Measurements from ENCODE around the gene EFEMP2.
"Not testable (repeated sequence)": the region's sequence is repeated elsewhere in the genome, so short reads cannot be mapped to it uniquely, and the experiment has no call there.

The EFEMP2 gene

DNA sequence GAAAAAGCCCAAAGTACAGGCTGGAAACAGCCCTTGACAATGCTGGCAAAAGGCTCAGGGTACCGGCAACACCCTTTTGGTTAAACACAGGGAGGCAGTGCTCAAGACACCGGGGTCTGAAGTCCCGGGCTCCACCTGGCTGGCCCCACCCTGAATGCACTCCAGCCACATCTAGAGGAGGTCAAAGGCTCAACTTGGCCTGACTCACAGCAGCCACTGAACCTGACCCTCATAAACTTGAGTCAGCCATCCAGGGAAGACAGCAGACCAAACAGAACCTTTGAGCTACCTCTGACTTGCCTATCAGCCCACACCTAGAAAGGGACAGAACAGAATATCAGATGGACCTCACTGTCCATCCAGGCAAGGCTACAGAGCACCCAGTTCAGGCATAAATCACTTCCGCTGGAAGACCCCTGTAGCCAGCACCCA is 18.4 kb downstream of the EFEMP2 start:
- FAIRE-seq, result no peak

DNA sequence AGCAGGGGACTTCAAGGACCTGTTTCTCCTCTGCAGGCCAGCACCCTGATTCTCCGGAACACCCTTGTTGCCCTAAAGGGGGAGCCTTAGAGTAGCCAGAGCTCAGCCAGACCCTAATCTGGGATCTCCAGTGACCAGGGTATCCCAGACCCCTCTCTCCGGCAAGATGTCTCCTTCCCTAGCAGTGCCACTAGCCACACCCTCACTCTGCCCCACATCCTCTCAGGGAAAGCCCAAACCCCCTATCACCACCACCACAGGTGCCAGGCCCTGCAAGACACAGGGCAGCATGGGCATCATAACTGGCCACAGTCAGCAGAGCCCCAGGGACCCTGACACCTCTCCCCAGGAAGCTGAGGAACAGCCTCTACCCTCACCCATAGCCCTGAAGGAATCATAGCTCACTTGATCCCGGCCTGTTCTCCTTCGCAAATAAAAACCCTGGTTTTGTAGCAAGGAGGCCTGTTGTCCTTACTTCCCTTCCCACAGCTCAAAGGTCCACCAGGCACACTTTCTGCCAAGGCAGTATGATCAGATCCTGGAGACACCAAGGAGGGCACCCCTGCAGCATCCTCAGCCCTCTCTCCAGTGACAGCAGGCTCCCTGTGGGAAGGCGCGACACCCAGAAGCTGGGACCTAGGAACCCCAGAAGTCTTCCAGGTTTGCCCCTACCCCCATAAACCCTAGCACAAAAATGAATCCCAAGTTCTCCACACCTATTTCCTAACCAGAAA is 19.2 kb downstream of the EFEMP2 start:
- FAIRE-seq, result no peak

DNA sequence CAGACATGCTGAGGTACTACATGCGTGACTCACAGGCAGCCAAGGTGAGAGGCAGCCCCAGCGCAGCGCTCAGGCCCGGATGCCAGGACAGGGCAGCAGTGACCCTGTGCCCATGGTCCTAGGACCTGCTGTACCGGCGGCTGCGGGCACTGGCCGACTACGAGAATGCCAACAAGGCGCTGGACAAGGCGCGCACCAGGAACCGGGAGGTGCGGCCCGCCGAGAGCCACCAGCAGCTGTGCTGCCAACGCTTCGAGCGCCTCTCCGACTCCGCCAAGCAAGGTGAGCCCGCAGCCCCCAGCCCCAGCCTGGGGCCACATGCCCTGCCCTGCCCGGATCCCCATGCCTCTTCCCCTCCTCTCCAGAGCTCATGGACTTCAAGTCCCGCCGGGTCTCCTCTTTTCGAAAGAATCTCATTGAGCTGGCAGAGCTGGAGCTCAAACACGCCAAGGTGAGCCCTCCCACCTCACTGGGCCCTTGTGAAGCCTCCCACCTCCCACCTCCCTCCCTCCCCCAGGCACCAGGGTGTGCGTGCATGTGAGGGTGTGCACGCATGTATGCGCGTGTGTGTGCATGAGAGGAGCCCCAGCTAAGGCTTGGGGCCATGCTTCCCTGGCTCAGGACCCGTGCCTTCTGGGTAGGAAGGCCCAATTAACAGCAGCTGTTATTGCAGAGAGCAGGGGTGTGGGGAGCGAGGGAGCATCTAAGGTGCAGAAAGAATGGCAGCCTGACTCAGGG is 19.9 kb downstream of the EFEMP2 start:
- FAIRE-seq, result no peak

DNA sequence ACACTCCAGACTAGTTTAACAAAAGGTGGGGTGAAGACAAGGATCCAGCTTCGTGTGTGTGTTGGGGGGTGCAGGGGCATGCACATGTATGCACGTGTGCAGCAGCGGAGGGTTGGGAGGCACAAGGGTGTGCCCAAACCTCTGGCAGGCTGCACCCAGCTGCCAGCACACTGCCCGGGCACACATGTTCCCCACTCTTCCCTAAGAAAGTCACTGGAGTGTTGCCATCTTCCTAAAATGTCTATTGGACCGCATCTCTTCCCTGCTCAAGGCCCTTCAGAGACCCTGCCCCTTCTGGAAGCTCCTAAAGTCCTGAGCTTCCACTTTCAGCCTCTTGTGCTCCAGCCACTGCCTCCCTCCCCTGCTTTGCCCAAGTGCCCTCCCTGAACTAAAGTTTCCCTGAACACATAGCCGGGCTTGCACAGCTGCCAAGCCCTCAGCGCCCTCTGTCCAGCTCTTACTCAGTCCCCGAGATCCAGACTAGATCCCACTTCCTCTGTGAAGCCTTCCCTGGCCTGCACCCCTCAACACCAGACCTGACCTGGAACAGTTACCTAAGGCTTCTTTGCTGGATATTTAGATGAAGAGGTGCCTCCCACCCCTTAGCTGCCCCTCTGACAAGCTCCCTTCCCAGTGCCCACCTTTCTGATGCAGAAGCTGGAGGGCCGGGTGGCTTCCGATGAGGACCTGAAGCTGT is 20.6 kb downstream of the EFEMP2 start:
- FAIRE-seq, result no peak

DNA sequence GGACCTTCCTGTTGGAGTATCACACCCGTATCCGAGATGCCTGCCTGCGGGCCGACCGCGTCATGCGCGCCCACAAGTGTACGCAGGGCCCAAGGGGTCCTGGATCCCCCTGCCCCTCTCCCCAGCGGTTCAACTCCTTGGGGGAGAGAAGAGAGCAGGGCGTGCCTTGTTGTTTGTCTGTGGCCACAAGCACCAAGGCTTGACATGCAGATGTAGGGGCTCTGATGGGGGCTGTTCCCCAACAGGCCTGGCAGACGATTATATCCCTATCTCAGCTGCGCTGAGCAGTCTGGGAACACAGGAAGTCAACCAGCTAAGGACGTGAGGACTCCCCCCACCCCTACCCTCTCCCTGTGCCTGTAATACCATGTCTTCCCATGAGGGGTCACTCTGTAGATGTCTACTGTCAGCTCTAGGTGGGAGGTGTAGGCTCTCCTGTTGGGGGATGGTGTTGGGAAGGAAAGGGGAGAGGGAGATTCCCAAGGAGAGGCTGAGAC is 21.5 kb downstream of the EFEMP2 start:
- FAIRE-seq, result no peak

DNA sequence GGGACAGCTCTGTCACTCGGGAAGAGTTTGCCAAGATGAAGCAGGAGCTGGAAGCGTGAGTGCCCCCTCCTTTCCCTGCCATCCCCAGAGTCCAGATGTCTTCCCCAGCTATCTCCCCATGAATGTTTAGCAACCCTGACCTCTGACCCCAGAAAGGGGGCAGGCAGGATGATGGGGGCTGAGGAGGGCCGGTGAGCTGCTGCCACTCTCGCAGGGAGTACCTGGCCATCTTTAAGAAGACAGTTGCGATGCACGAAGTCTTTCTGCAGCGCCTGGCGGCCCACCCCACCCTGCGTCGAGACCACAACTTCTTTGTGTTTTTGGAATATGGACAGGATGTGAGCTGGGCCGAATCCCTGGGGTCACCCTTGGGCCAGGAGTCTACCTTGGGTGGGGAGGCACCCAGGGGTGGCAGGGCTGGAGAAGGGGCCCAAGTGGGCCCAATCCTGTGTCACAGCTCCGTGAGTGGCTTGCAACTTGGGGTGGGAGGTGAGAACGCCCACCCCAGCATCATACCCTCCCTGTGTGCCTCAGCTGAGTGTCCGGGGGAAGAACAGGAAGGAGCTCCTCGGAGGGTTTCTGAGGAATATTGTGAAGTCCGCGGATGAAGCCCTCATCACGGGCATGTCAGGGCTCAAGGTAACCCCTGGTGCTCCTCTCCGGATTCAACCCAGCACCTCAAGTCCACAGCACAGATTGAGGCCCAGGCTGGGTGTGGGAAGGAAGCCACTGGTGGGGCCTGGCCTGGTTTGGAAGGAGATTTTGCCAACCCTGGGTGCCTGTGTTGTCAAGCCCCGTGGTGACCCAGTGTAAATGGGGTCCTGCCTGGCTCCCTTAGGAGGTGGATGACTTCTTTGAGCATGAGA is 22.1 kb downstream of the EFEMP2 start:
- FAIRE-seq, result no peak

DNA sequence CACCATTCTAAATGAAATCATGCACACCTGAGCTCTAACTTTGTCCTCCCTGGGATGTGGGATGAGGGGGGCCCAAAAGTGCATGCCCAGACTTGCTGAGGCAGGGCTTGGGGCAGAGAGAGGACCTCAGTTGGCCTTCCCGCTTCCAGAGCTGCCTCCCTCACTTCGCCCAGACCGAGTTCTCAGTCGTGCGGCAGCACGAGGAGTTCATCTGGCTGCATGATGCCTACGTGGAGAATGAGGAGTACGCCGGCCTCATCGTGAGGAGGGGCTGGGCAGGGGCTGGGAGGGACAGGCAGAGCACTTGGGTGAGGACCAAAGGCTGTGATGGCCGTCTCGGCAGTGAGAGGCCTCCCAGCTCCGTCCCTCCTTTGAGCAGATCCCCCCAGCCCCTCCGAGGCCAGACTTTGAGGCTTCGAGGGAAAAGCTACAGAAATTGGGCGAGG is 22.8 kb downstream of the EFEMP2 start:
- no peak for FAIRE-seq

DNA sequence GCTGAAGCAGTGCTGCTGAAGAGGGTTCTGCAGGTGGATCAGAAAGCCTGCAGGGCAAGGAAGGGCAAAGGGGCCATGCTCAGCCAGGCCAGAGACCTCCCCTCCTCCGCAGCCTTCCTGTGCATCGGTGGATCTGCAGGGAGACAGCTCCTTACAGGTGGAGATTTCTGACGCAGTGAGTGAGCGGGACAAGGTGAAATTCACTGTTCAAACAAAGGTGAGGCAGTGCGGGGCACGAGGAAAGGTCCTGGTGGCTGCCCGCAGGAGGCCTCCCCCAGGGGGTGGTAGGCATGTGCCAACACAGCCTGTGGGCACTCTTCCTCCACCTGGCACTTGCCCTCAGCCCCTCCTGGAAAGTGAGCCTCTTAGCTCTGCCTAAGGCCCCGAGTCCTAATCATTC is 23.2 kb downstream of the EFEMP2 start:
- no peak for FAIRE-seq

DNA sequence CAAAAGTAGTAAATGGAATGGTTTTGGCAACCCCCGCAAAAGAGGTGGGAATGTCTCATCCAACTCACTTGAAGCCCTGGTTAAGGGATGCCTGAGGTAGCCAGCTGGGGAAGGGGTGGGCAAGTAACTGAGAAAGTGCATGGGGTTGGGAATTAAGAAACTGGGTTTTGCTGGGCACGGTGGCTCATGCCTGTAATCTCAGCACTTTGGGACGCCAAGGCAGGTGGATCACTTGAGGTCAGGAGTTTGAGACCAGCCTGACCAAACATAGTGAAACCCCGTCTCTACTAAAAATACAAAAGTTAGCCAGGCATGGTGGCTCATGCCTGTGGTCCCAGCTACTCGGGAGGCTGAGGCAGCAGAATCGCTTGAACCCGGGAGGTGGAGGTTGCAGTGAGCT is 23.9 kb downstream of the EFEMP2 start:
- not testable (repeated sequence) for FAIRE-seq

DNA sequence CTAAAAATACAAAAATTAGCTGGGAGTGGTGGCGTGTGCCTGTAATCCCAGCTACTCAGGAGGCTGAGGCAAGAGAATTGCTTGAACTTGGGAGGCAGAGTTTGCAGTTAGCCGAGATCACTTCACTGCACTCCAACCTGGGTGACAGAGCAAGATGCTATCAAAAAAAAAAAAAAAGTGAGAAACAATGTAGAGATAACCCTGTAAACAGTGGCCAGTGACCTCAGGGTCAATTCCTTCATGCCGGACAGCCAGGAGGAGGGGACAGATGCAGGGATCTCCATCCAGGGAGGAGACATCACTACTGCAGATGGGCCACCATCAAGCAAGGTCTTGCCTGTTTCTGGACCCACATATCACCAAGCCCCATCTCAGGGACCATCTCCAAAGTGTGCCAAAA is 24.9 kb downstream of the EFEMP2 start:
- no peak for FAIRE-seq

DNA sequence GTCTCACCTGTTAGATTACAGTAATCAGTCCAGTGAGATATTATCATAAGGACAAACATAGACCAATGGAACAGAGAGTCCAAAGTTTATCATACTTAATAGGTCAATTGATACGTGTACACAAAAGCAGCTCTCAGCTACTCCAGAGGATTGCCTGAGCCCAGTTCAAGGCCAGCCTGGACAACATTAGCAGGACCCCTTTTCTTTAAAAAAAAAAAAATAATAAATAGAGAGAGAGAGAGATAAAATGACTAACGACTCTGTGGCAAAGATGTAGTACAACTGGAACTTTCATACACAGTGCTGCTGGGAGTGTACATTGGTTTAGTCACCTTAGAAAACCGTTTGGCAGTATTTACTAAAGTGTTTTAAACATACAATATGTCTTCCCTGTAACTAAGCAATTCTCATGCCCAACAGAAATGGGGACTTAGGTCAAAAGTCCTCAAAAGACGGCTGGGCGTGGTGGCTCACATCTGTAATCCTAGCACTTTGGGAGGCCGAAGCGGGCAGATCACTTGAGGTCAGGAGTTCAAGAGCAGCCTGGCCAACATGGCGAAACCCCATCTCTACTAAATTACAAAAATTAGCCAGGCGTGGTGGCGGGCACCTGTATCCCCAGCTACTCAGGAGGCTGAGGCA is 28.2 kb downstream of the EFEMP2 start:
- no peak for FAIRE-seq

DNA sequence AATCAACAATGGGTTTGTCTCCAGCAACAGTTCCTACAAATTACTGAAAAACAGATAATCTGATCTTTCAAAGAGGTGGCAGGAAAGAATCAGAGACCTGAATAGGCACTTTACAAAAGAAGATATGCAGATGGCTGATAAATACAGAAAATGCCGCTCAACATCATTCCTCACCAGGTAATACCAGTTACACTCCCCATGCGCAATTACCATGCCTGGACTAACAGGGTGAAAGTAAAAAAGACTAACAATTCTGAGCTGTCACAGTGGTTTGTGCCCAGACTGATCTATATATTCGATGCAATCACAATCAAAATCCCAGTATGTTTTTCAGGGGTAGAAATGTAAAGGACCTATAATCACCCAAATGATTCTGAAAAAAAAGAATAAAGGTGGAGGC is 28.8 kb downstream of the EFEMP2 start:
- FAIRE-seq, result no peak

DNA sequence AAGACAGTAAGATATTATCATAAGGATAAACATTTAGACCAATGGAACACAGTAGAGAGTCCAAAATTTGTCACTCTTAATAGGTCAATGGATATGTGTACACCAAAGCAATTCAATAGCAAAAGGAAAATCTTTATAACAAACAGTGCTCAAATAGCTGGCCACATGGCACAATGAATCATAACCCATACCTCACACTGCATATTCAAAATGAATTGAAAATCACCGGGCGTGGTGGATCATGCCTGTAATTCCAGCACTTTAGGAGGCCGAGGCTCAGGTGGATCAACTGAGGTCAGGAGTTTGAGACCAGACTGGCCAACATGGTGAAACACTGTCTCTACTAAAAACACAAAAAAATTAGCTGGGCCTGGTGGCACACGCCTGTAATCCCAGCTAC is 30.5 kb downstream of the EFEMP2 start:
- no peak for FAIRE-seq

DNA sequence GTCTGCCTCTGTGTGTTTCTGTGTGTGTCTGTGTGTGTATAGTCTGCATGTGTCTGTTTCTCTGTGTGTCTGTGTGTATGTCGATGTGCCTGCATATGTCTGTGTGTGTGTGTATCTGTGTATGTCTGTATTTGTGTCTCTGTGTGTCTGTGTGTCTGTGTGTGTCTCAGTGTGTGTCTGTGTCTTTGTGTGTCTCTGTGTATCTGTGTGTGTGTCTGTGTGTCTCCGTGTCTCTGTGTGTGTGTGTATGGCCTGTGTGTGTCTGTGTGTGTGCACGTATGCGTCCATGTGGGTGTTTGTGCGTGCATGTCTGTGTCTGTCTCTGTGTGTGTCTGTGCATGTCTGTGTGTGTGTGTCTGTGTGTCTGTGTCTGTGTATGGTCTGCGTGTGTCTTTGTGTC is 38.4 kb downstream of the EFEMP2 start:
- FAIRE-seq, result no peak

DNA sequence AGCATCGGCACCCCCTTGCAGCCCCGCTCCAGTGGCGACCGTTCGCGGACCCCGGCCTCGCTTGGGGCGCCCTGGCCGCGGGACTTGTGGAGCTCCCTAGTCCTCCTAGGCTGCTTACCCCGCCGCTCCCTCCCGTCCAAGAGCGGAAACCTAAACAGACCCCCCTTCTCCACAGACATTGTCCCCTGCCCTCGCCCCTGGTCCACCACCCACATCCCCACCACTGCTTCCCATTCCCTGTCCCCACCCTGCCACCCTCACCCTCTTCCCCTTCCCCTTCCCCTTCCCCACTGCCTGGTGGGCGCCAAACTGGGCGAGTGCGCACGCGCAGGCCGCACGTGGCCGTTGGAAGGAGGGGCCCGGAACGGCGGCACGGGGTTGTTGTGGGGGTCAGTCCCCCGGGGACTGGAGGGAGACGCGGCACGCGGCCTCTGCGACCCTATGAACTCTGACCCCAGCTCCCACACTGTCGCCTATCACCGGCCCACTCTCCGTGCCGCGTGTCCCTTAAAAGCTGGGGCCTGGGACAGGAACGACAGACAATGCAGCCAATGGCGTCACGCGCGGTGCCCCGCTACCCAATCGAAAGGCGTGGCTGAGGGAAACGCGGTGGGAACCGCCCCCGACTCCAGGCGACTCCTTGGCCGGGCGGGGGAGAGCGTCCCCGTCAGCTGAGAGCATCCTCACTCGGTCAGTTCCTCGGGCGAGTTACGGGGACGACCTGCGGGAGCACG is 39.1 kb downstream of the EFEMP2 start, which contains the start of gene SNX32:
TSS of gene SNX32 (plus strand) at position 667 of the 734 bp plus-strand sequence. CDS start 103 bp downstream, outside the sequence.
- no peak for FAIRE-seq

DNA sequence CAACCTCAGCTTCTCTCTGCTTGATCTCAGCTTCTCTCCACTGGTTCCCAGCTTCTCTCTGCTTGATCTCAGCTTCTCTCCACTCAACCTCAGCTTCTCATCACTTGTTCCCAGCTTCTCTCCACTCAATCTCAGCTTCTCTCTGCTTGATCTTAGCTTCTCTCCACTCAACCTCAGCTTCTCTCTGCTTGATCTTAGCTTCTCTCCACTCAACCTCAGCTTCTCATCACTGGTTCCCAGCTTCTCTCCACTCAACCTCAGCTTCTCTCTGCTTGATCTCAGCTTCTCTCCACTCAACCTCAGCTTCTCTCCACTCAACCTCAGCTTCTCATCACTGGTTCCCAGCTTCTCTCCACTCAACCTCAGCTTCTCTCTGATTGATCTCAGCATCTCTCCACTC is 40.4 kb downstream of the EFEMP2 start:
- not testable (repeated sequence) for FAIRE-seq

DNA sequence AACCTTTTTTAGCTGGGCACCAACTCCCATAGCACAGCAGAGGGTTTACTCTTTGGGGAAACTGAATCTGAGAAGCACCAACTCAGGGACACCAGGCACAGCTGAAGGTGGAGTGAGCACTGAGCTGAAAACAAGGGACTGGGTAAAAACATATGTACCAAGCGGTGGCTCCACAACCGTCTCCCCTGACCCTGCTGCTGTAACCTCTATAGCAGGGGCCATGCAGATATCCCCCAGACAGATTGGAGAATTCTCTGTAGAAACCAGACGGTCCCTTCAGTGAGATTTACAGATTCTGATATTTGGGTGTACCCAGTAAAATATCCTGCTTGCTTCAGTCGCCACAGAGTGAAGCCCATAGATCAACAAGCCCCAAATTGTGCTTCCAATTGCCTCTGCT is 43.1 kb downstream of the EFEMP2 start:
- FAIRE-seq, result no peak

DNA sequence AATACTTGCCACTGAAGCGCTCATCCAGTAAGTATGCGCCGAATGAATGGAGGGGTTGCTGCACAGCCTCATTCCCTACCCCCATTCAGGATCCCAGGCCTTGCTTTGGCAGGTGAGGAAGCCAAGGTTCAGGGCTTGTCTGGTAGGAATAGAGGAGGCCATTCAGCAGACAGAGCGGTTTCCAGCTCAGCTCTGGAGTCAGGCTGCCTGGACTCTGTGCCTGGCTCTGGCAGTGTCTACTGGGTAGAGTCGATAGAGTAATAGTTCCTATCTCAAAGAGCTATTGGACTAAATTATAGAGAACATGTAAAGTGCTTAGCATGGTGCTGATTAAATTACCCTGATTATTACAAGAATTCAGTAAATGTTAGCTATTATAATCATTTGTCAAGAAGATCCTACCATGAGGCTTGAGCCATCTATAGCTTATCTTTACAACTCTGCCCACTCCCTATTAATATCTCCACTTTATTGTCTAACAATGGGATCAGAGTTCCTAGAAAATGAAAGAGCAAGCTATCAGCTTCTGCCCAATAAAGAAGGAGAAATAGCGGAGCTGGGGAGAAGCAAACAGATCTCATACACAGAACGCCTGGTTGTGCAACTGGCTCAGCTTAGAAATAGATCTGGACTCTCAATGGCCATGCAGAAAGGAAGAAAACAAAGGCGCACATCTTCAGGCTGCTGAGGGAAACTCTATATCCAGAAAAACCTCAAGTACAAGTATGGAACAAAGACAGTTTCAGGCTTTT is 45.4 kb downstream of the EFEMP2 start:
- no peak for FAIRE-seq

DNA sequence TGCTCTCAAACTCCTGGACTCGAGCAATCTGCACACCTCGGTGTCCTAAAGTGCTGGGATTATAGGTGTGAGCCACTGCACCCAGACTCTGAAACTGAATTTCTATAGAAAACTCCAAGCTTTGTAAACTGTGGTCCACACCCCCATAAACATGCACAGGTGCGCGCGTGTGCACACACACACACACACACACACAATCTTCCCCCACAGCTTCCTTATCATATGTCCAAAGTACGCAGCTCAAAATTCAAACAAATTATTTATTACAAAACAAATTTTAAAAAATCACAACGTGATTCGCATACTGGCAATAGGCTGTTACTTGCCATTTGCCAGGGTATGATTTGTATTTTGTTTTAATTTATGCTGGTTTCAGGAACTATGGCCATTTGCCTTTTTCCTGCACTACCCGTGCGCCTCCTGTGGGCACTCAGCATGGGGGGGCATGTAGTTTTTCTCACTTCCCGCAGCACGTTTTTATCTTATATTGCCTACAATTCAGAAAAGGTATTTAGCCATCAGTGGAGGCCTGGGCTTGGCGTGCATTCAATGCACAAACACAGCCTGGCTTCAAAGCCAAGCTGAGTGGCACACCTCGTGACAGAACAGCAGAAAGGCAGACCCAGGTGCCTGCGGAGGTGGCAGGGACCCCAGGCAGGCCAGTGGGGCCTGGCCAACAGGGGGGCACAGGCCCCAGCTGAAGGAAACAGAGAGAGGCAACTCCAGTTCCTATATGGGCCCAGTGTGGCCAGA is 49.6 kb downstream of the EFEMP2 start:
- FAIRE-seq, result no peak

DNA sequence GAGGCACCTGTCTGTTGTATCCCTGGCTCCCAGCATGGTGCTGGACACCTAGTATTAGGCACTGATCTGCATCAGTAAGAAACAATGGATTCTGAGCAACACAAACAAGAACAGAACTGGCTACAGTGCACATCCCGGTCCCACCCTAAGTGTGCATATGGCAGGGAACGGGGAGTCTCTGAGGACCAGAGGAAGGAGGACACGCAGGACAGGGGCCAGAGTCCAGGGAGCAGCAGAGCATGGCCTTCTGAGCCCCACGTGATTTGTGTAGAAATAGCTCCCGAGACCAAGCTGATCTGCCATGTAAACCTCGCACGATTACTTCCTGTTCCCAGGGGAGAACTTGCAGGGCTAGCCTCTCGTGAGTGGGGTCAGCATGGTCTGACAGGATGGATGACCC is 51.5 kb downstream of the EFEMP2 start:
- FAIRE-seq, result no peak

All from A204.1 (cell line).